Fibroblast of lung (primary cell): ENCODE results near the gene FAM222B. TPM values are rescaled to one million over a fixed set of nuclear protein-coding genes. Genes with fewer than 3 reads are reported as not detected.

ENCODE experiments used
- DNase-seq, 2 donors: peaks; one replicate each; pipeline versions ENCODE4 v3.0.0 to v3.0.0-alpha.2; 2010; ENCODE audit warnings: low read depth in 2 of 2
- H2AFZ ChIP-seq: 2 replicates; pipeline ENCODE4 v1.5.1; 2012; ENCODE audit warnings: low read length, control low read depth, inconsistent platforms
- H3K27ac ChIP-seq: 2 replicates; pipeline ENCODE4 v1.5.1; 2011; ENCODE audit warnings: low read length, control low read depth; ENCODE audit not compliant: insufficient read depth
- H3K27me3 ChIP-seq: 2 replicates; pipeline ENCODE4 v1.5.1; 2011; ENCODE audit warnings: mild to moderate bottlenecking, low read length; ENCODE audit not compliant: control insufficient read depth, insufficient read depth
- H3K36me3 ChIP-seq: 2 replicates; pipeline ENCODE4 v1.5.1; 2011; ENCODE audit warnings: low read length; ENCODE audit not compliant: control insufficient read depth, insufficient read depth
- H3K4me1 ChIP-seq: 2 replicates; pipeline ENCODE4 v1.5.1; 2011; ENCODE audit warnings: low read length; ENCODE audit not compliant: control insufficient read depth, insufficient read depth; ENCODE audit errors: extremely low read depth
- H3K4me2 ChIP-seq: 2 replicates; pipeline ENCODE4 v1.5.1; 2011; ENCODE audit warnings: low read length, control low read depth; ENCODE audit not compliant: insufficient read depth; ENCODE audit errors: extremely low read depth
- H3K4me3 ChIP-seq, 4 experiments: fragments of 200-600 bp in 1 of 4; sonication (generic) in 1 of 4; replicated peaks in 1 of 4; 2 replicates each; pipeline ENCODE4 v1.5.1; 2011 to 2016; ENCODE audit warnings: low read length in 4 of 4, low read depth in 3 of 4, mild to moderate bottlenecking in 3 of 4, control low read depth in 2 of 4, inconsistent platforms in 1 of 4, mixed read lengths in 1 of 4; ENCODE audit not compliant: insufficient read depth in 1 of 4; ENCODE audit errors: control extremely low read depth in 1 of 4
- H3K79me2 ChIP-seq: 2 replicates; pipeline ENCODE4 v1.5.1; 2012; ENCODE audit warnings: mild to moderate bottlenecking, low read length, inconsistent platforms; ENCODE audit not compliant: control insufficient read depth, insufficient read depth
- H3K9ac ChIP-seq: 2 replicates; pipeline ENCODE4 v1.5.1; 2011; ENCODE audit warnings: mild to moderate bottlenecking, low read length, control low read depth; ENCODE audit not compliant: insufficient read depth
- H3K9me3 ChIP-seq: 2 replicates; pipeline ENCODE4 v1.5.1; 2012; ENCODE audit warnings: low read depth, low read length; ENCODE audit not compliant: control insufficient read depth, insufficient read depth
- H4K20me1 ChIP-seq: 2 replicates; pipeline ENCODE4 v1.5.1; 2011; ENCODE audit warnings: low read length; ENCODE audit not compliant: control insufficient read depth, insufficient read depth; ENCODE audit errors: extremely low read depth
- EZH2 ChIP-seq: IDR thresholded peaks from 2 replicates; pipeline ENCODE4 v1.5.1; 2012; ENCODE audit warnings: low read length, control low read depth, mild to moderate bottlenecking; ENCODE audit errors: missing control alignments
- polyA plus RNA-seq, 2 donors: library from polyadenylated mRNA; depleted of rRNA in 1 of 2; stranded (reverse) in 1 of 2; unstranded in 1 of 2; fragments of >200 nt; gene quantifications; 2 replicates each; pipeline ENCODE4 v1.2.1, GENCODE V29; 2011 to 2012; ENCODE audit warnings: missing spikeins in 1 of 2
- total RNA-seq: library from RNA; depleted of rRNA; stranded (reverse); fragments of >200 nt; gene quantifications from 2 replicates; pipeline ENCODE4 v1.2.1, GENCODE V29; 2014
- TF ChIP-seq, protein P1 (sequence below), 2 donors: IDR thresholded peaks in 1 of 2; conservative IDR thresholded peaks in 1 of 2; 1 replicate in 1 of 2; 2 replicates in 1 of 2; pipeline ENCODE4 v1.5.1; 2011 to 2012; ENCODE audit warnings: low read length in 2 of 2, control low read depth in 1 of 2, inconsistent platforms in 1 of 2, low read depth in 1 of 2, mild to moderate bottlenecking in 1 of 2

Gene FAM222B
- total and polyA plus RNA-seq, 2 donors (not counting 1 experiment from before 2014, with no cell fraction given), result 2.8 to 9.0 TPM

DNA sequence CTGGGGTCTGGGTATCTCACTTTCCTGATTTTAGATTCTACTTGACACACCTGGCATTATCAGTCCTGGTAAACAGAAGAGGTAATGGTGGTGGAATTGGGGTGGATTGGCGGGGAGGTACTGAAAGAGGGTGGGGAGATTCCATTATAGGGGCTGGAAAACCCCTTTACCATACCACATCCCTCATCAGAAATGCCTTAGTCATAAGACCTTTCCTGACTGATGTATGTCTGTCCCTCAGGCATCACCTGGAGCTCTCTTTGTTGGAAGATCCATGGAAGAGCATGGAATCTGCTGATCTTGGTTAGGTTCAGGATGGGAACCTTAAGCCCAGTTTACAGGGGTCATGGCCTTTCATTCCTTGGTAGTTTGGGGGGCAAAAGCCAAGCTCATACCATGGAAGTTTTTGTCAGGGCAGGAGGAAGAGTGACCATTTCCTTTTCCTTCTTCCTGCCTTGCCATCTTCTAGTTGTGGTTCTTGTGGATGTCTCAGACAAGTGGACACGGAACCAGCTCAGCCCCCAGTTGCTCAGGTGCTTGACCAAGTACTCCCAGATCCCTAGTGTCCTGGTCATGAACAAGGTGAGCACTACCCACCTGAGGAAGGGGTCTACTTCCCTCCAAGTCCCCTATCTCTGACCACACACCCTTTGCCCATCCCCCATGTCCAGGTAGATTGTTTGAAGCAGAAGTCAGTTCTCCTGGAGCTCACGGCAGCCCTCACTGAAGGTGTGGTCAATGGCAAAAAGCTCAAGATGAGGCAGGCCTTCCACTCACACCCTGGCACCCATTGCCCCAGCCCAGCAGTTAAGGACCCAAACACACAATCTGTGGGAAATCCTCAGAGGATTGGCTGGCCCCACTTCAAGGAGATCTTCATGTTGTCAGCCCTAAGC, 15.6 kb upstream of the FAM222B start:
- no peak overlapping the region for H3K4me2 ChIP-seq
- H3K9me3 ChIP-seq, result no peaks in the 10 kb centered on the region
- peaks cover 9% of the 10 kb centered on the region for H3K36me3 ChIP-seq
- H3K79me2 ChIP-seq, result peaks cover 9% of the 10 kb centered on the region
- H3K27ac ChIP-seq, result no peak overlapping the region
- no peak overlapping the region for H2AFZ ChIP-seq
- peaks cover 7% of the 10 kb centered on the region for H3K4me1 ChIP-seq
- no peak for DNase-seq
- no peaks in the 10 kb centered on the region for H4K20me1 ChIP-seq
- H3K4me3 ChIP-seq, result no peak overlapping the region
- no peak overlapping the region for H3K9ac ChIP-seq
- H3K27me3 ChIP-seq, result no peaks in the 10 kb centered on the region
- TF ChIP-seq, protein P1, sequence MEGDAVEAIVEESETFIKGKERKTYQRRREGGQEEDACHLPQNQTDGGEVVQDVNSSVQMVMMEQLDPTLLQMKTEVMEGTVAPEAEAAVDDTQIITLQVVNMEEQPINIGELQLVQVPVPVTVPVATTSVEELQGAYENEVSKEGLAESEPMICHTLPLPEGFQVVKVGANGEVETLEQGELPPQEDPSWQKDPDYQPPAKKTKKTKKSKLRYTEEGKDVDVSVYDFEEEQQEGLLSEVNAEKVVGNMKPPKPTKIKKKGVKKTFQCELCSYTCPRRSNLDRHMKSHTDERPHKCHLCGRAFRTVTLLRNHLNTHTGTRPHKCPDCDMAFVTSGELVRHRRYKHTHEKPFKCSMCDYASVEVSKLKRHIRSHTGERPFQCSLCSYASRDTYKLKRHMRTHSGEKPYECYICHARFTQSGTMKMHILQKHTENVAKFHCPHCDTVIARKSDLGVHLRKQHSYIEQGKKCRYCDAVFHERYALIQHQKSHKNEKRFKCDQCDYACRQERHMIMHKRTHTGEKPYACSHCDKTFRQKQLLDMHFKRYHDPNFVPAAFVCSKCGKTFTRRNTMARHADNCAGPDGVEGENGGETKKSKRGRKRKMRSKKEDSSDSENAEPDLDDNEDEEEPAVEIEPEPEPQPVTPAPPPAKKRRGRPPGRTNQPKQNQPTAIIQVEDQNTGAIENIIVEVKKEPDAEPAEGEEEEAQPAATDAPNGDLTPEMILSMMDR (conservative IDR thresholded peaks at IDR 0.05 in 1 of 2, IDR thresholded peaks at IDR 0.05 in 1 of 2; ENCODE audit: low read depth in 1 of 2, low read length in 2 of 2), result no peak
- TF ChIP-seq EZH2, result no peak

- Histone ChIP-seq H4K20me1 (no peaks in the 10 kb centered on the region), H3K4me1 (peaks cover 7% of the 10 kb centered on the region), H3K27ac (no peak overlapping the region), H3K36me3 (peaks cover 9% of the 10 kb centered on the region), H2AFZ (no peak overlapping the region), H3K9me3 (no peaks in the 10 kb centered on the region), H3K4me2 (peak overlapping the region; percentile 89), H3K9ac (no peak overlapping the region), H3K4me3 (no peak overlapping the region), H3K27me3 (no peaks in the 10 kb centered on the region), H3K79me2 (peaks cover 9% of the 10 kb centered on the region)
- DNase-seq, result no peak
- TF ChIP-seq EZH2, result no peak
- TF ChIP-seq, protein P1 (conservative IDR thresholded peaks at IDR 0.05 in 1 of 2, IDR thresholded peaks at IDR 0.05 in 1 of 2; ENCODE audit: low read depth in 1 of 2, low read length in 2 of 2), result no peak
Measured at GRCh38 chr17:28856028-28856574, 13.5 kb upstream of the FAM222B start.

DNA sequence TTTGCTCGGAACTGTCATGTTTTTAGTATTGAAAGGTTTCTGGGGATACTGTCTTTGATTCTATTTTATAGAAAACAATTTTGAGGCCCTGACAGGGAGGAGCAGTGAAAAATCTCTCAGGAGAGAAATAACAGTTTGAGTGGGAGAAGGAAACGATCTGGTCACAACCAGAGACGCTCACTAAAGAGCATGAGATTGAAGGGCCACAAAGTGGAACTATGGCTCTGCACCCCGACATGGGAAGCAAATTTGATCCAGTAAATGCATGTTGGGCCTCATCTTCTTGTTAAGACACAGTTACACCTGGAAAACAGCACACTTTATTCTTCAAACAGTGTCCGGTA, 12.7 kb upstream of the FAM222B start:
- Histone ChIP-seq H3K9ac (peak overlapping the region; percentile 86), H3K79me2 (peaks cover 9% of the 10 kb centered on the region), H3K36me3 (peaks cover 9% of the 10 kb centered on the region), H3K27me3 (no peaks in the 10 kb centered on the region), H3K27ac (peak overlapping the region; percentile 84), H2AFZ (peak overlapping the region; percentile 100), H3K4me2 (peak overlapping the region; percentile 89), H3K4me1 (peaks cover 7% of the 10 kb centered on the region), H3K4me3 (peak overlapping the region; percentile 87 to 99 (median 96)), H3K9me3 (no peaks in the 10 kb centered on the region), H4K20me1 (no peaks in the 10 kb centered on the region)
- TF ChIP-seq, protein P1 (conservative IDR thresholded peaks at IDR 0.05 in 1 of 2, IDR thresholded peaks at IDR 0.05 in 1 of 2; ENCODE audit: low read depth in 1 of 2, low read length in 2 of 2), result no peak
- TF ChIP-seq EZH2, result no peak
- no peak for DNase-seq
